ENCODE data around the gene TCTN1.
"Not testable (repeated sequence)": the region's sequence is repeated elsewhere in the genome, so short reads cannot be mapped to it uniquely, and the experiment has no call there.

The TCTN1 gene

DNA sequence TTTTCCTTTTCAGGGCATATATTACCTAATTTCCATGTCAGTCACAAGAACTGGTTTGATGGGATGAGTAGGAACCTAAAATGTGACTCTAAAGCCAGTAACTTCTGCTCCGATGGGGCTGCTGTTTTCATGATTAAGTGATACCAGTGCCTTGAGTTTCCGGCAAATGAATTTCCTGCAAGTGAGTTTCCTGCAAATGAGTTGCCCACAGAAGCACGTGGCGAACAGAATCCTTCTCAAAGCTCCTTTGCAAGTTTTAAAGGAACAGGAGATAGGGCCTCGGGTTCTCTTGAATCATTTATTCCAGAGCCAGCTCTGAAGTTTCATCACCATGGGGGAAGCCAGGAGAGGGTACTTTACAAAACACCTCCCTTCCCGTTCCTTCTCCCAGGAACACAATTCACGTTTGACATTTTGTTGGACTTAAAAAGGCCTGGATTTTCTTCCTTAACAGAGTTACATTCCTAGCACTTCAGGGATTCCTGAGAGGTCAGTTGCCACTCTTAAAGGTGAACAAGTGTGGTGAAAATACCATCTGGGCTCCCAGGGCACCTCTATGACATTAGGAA is 28.6 kb upstream of the TCTN1 start:
- no peak for DNase-seq (ENCODE audit: low spot score)

DNA sequence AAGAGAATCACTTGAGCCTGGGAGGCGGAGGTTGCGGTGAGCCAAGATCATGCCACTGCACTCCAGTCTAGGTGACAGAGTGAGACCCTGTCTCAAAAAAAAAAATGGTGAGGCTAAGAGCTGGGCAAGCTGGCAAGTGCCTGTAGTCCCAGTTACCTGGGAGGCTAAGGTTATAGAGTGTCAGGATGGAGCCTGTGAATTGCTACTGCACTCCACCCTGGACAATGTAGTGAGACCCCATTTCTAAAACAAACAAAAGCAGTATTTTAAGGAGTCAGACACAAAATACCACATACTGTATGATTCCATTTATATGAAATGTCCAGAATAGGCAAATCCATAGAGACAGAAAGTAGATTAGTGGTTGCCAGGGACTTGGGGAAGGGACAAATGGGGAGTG is 26.8 kb upstream of the TCTN1 start:
- DNase-seq (ENCODE audit: low spot score): not testable (repeated sequence)

DNA sequence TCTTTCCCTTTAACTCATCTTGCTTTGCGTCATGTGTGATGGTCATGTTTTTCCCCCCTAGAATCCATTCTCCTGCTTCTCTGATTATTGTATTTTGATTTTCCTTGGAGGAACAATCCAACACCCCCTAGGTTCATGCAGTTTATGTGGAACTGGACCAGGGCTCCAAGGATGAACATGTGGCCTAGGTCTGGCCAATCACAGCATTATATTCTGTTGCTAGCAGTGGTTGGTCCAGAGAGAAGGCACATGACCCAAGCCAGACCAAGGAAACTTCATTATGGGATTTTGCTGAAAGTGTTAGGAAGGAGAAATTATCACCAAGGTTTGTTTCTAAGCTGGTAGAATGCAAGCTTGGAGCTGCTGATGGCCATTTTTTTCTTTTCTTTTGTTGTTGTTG is 23.9 kb upstream of the TCTN1 start:
- no peak for DNase-seq (ENCODE audit: low spot score)

DNA sequence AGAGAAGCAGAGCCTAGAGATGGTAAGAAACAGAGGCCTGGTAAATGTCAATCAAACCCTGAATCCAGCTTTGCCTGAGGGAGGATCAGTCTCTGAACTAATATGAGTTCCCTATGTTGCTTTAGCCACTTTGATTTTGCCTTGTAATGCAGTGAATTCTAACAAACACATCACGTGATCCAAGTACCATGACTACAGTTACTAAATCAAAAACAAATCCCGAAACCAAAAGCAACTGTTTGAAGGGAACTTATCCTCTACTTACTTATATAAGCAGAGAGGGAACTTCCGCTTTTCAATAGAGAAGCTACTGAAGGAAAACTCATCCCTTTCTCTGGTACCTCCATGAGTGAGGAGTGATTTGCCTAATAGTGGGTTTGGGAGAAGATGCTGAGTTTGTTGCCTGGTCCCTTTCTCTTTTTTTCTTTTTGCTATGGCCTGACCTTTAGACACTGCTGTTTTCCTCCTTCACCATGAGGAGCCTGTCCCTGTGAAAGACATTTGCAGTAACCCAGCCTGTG is 23.1 kb upstream of the TCTN1 start:
- peak; percentile 63 for DNase-seq (ENCODE audit: low spot score)

DNA sequence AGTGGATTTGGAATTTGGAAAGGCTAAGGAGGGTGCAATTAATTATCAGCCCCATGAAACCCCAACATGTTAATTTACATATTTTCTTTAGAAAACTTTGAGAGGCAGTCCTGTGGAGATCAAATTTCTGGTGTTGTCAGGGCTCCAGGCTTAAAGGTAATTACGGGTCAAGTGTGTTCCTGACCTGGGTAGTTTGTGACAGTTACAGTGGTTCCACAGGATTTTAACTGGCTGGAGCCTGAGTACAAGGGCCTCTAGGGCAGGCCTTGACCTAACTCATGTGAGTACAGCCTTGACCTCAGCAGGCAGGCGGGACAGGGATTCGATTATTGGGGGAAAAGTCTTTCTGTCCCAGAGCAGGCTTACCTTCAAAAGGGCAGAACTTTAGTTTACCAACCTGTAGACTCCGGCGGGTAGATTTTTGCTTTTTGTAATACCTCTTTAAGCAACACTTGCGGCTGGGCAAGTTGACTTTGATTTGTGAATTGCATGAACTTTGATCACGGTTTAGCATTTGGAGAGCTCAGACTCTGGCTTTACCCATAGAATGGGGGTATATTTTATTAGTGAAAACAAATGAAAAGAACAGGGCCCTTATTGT is 22.4 kb upstream of the TCTN1 start:
- DNase-seq (ENCODE audit: low spot score): no peak

DNA sequence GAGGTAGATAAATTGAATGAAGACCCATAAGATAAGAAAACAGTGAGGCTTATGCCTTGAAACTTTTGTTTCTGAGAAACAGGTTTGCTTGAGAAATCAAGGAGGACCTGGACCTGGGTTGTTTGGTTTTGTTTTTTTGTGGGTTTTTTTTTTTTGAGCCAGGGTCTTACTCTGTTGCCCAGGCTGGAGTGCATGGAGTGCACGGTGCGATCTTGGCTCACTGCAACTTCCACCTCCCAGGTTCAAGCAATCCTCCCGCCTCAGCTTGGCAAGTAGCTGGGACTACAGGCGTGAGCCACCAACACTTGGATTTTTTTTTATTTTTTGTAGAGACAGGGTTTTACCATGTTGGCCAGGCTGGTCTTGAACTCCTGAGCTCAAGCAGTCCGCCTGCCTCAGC is 21.9 kb upstream of the TCTN1 start:
- DNase-seq (ENCODE audit: low spot score): no peak

DNA sequence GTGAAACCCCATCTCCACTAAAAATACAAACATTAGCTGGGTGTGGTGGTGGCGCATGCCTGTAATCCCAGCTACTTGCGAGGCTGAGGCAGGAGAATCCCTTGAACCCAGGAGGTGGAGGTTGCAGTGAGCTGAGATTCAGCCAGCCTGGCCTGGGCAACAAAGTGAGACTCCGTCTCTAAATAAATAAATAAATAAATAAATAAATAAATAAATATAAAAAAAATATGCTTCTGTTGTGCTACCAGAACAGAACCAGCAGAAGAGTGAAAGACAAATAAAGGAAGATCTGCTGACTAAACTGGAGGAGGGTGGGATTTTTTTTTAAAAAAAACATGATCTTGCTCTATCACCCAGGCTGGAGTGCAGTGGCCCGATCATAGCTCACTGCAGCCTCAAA is 21.0 kb upstream of the TCTN1 start:
- not testable (repeated sequence) for DNase-seq (ENCODE audit: low spot score)

DNA sequence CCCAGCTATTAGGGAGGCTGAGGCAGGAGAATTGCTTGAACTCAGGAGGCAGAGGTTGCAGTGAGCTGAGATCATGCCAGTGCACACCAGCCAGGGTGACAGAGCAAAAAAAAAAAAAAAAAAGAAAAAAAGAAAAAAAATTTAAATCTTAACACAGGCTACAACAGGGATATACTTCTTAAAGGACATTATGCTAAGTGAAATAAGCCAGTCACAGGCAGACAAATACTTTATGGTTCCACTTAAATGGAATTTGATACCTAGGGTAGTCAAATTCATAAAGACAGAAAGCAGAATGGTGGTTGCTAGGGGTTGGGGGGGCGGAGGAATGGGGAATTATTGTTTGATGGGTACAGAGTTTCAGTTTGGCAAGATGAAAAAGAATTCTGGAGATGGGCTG is 16.0 kb upstream of the TCTN1 start:
- no peak for DNase-seq (ENCODE audit: low spot score)

DNA sequence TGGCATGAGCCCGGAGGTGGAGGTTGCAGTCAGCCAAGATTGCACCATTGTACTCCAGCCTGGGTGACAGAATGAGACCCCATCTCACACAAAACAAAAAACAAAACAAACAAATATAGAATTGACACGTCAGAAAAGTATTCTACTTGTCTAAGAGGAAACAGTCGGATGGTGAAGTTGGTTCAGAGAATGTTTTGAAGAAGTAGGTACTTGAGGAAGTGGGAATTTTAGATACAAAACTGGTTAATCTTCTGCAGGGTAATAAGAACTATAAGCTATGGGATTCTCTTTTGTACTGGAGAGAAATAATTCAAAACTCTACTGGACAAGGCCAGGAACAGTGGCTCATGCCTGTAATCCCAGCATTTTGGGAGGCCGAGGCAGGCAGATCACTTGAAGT is 14.6 kb upstream of the TCTN1 start:
- no peak for DNase-seq (ENCODE audit: low spot score)

DNA sequence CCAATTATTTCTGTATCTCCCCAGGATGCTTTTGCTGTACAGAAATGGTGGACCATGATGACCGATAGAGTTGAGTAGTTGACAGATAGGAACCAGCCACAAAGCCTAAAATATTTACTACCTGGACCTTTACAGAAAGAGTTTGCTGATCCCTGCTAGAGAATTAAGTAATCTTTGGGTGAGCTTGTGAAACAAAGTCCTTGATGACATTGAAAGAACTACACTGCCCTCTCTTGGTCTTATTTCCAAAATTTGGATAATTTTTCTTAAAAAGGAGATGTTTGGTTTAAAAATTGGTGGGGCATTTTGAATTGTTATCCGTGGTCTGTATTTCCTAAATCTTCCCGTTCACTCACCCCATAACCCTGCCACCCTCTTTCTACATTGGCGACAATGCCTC is 13.7 kb upstream of the TCTN1 start:
- peak; percentile 59 for DNase-seq (ENCODE audit: low spot score)

DNA sequence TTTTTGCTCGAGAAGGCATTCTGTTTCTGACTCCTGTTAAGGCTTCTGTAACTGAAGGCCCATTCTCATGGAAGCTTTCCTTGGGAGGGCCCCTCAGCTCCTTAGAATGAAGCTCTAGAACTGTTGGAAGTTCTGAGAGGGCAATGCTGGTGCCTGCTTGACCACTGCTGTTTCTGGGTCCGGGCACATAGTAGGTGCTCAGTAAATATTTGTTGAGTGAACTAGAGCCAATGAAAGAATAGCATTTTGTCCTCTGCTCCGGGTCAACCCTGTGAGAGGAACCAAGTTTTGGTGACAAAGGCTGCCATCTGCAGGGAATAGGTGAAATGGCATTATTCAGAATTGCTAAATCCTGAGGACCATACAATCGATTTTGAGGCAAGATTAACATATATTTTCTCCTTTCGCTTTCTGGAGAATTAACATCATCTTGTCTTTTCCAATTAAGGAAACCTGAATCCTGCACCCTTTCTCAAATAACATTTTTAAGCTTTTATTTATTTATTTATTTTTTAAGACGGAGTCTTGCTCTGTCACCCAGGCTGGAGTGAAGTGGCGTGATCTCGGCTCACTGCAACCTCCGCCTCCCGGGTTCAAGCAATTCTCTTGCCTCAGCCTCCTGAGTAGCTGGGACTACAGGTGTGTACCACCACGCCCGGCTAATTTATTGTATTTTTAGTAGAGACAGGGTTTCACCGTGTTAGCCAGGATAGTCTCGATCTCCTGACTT is 11.7 kb upstream of the TCTN1 start:
- not testable (repeated sequence) for DNase-seq (ENCODE audit: low spot score)

DNA sequence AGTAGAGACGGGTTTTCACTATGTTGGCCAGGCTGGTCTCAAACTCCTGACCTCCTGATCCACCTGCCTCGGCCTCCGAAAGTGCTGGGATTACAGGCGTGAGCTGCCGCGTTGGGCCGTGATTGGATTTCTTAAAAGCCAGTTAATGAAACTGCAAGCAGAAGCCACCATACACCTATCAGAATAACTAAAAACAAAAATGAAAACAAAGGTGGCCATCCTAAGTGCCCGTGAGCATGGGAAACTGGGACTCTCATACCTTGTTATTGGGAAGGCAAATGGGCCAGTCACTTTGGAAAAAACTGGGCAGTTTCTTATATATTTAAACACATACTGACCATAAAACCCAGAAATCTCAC is 7.7 kb upstream of the TCTN1 start:
- no peak for DNase-seq (ENCODE audit: low spot score)

DNA sequence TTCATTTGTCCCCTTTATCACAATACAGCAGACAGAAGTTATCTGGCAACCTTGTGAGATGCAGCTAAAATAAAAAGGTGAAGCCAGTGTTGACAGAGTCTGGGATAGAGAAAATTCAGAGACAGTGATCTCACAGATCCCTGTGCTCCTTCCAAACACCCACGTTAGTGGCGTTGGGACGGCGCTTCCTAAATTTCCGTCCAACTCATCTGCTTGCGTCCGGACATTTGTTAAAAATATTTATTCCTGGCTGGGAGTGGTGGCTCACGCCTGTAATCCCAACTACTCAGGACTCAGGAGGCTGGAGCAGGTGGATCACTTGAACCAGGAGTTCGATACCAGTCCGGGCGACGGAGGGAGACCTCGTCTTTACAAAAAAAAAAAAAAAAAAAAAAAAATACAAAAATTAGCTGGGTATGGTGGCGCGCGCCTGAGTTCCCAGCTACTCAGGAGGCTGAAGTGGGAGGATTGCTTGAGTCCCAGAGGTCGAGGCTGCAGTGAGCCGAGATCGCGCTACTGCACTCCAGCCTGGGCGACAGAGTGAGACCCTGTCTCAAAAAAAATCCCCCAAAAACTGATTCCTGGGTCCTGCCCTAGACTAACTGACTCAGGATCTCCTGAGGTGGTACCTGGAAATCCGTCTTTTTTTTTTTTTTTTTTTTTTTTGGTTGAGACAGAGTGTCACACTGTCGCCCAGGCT is 708 bp upstream of the TCTN1 start:
- DNase-seq (ENCODE audit: low spot score): no peak

DNA sequence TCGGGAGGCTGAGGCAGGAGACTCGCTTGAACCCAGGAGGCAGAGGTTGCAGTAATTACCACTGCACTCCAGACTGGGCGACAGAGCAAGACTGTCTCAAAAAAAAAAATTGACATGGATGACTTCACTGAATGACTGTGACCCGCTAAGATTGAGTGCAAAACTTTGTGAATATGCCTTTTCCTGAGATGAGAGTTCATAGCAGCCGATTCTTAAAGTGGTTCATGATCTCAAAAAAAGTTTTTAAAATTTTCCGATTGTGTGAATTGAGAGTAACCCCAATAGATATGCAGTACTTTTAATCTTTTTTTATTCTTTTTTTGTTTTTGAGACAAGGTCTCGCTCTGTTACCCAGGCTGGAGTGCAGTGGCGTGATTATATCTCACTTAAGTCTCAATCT is 1.2 kb downstream of the TCTN1 start:
- DNase-seq (ENCODE audit: low spot score): no peak

DNA sequence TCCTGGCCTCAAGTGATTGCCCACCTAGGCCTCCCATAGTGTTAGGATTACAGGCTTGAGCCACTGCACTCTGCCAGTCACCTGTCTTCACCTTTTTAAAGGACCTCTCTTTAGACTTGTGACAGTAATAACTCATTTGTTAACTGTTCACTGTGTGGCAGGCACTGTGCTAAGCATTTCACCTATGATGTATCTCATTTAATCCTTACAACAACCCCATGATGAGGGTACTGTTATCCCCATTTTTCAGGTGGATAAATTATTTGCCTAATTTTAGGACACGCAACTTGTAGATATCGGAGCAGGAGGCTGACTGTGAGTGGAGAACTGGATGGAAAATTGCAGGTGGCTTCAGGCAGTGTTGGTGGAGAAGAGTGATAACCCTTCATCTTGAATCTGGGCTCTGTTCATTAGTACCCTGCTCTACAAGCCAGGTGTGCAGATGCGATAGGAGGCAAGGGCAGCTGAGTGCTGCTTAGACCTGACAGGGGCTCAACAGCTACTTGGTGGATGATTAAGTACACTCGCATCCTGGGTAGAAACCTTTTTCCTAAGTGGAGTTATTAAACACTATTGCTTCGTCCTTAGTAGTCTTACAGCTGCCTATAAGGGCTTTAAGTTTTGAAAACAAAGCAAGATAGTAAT is 2.7 kb downstream of the TCTN1 start:
- DNase-seq (ENCODE audit: low spot score): no peak

DNA sequence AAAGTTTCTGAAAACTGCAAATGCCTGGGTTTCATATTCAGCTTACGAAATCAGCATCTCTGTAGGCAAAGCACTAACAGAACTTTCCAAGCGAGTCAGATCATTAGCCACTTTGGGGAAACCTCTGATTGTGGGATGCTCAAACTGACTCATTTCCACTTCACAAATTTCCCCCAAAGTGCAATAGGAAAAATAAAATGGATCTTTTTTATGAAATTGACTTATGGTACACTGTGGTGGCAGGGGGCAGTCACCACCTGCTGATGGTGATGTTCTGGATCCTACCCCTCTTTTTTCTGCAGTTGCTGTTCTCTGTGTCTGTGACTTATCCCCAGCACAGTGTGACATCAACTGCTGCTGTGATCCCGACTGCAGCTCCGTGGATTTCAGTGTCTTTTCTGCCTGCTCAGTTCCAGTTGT is 5.6 kb downstream of the TCTN1 start:
- no peak for DNase-seq (ENCODE audit: low spot score)

DNA sequence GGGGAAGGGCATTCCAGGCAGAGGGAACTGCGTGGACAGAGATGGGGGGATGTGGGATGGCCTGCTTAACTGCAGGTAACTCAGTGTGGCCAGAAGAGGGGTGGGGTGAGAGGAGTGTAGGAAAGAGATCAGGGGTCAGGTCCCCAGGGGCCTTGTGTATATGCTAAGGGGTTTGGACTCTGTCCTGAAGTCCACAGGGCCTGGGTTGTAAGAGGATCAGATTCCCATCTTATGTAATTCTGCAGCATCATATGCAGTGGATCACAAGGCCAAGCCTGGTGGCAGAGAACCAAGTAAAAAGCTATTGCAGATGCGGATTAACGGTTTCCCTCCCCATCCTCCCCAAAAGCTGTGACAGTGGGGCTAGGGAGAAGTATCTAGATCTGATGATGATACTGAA is 8.7 kb downstream of the TCTN1 start:
- no peak for DNase-seq (ENCODE audit: low spot score)

DNA sequence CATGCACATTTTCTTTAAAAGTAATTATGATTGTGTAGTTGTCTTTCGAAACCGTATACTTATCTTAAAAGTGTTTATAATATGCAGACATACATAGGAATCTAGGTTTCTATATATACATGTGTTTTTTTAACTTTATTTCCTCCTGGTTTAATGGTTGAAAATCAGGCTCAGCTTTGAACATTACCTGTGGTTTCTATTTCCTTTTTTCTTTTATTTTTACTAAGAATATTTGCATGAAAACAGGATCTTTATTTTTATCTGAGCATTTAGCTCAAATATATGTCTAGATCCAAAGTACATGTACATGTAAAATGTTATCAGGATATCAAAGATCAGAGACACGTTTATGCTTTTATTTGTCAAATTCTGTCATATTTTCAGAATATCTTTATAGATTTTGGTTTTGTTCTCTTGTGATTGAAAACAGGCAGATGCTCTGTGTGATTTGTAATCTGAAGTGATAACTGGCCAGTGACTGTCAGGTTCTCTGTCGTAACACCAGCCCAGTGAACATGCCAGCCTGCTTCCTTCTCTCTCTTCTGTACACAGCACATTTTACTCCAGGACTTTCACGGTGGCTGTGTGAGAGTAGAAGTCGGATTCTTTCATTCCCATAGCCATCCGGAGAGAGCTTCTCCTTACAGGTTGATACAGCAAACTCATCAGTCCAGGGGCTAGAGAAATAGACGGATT is 13.7 kb downstream of the TCTN1 start:
- DNase-seq (ENCODE audit: low spot score): no peak

DNA sequence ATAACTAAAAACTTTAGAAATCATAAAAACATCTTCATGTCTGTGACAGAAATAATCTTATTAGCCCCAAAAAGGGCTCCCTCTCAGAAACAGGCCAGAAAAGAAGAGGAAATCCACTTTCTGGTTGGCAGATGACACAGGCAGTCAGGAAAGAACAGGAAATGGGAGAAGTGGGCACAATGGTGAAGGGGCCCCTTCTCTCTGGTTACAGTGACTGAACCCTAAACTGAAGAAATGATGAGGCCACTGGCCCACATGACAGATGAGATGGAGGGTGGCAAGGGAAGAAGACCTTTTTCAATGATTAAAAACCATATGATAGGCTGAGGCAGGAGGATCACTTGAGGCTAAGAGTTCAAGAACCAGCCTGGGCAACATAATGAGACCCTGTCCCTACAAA is 21.1 kb downstream of the TCTN1 start:
- DNase-seq (ENCODE audit: low spot score): no peak

DNA sequence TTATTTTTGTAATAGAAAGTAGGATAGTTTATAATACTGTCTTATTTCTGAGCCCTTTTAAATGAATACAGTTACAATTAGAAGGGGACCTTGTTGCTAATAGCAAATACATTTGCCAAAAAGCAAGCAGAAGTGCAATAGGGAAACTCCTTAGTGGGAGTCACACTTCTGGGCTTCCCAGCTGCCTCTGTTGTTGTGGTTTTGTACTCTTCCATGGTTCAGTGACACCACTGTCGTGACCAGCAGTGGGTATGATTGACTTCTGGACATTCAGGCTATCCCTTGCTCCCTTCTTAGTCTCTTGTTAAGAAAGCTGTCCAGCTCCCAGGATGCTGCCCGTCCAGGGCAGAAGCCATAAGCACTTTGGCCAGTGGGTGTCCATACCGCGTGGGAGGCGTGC is 22.6 kb downstream of the TCTN1 start:
- DNase-seq (ENCODE audit: low spot score): no peak

DNA sequence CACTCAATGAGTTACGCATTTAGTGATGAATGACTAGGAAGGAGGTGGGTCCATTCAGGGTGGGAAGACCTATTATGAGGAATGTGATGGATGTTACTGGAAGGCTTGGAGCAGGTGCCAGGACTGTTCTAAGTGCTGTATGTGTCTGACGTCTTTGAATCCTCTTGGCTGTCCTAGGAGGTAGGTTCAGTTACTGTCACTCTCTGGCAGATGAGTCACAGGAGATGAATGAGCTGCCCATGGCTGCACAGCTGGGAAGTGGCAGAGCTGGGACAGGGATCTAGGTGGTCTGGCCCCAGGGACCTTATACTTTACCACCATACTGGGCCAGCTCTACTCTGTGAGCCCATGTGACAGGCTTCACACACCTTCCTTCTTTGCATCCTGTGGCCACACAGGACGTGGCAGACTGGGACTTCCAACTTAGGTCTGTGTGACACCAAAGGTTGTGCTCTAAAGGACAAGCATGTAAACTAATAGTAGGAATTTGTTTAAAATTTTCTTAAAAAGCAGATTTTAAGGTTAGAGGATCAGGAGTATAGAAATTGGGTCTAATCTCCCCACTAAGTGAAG is 24.0 kb downstream of the TCTN1 start:
- no peak for DNase-seq (ENCODE audit: low spot score)

DNA sequence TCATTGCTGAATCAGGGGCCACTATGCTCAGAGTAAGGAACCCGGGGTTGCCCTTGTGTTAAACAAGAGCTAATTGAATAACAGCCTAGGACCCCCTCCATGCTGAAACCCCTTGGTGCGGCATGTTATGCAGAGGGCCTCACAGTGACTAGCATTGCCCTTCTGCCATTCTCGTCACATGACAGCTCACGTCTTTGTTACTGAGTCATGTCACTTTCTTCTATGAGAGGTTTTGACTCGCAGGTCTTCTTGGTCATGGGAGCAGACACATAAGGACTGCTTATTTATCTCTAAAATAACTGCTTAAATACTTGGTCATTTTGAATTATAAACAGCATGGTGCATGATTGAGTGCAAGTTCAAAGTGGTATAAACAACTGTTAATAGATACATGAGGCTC is 24.9 kb downstream of the TCTN1 start:
- DNase-seq (ENCODE audit: low spot score): no peak

Measured in globus pallidus (tissue), 1 donor.